HepG2 (cell line): ENCODE measurements around the gene IL32. TPM values are rescaled to one million over a fixed set of nuclear protein-coding genes. Genes with fewer than 3 reads are reported as not detected.

Experiments used
- polyA plus RNA-seq, 8 experiments: library from polyadenylated mRNA; depleted of rRNA in 3 of 8; stranded (reverse) in 7 of 8; unstranded in 1 of 8; fragments of >200 nt; fragmentation: Illumina TruSeq in 4 of 8; extraction: Trizol in 4 of 8; gene quantifications; 2 replicates each; pipeline versions ENCODE4 v1.2.1 to v1.2.3, GENCODE V29; 2011 to 2016; ENCODE audit warnings: low read depth in 4 of 8, missing spikeins in 1 of 8, mixed read lengths in 1 of 8; ENCODE audit not compliant: insufficient read depth in 1 of 8
- small RNA-seq, 3 experiments: library from RNA; depleted of rRNA; stranded (forward); fragments of <200 nt; gene quantifications; one replicate each; pipeline ENCODE3, GENCODE V24; 2012; ENCODE audit warnings: low read depth in 2 of 3, low replicate concordance in 1 of 3; ENCODE audit not compliant: insufficient read length in 3 of 3, insufficient read depth in 2 of 3
- total RNA-seq, 5 experiments: library from RNA; depleted of rRNA; stranded (reverse); fragments of >200 nt; fragmentation: Illumina TruSeq; extraction: Trizol; gene quantifications; 2 replicates each; pipeline ENCODE4 v1.2.3, GENCODE V29; 2016; ENCODE audit warnings: low read depth in 1 of 5

Gene IL32
- total and polyA plus RNA-seq, 2 of the 13 experiments (the other 11 are each of a cell fraction or from before 2014, with no cell fraction given): 115 to 165 TPM

Small RNA genes lying within 50 kb of the gene (small RNA-seq; reads per million reads assigned to genes)
- gene RNU1-22P: 0 to 9.7 (median 0.20) reads per million in 3 experiments

Other genes with a start within 250 kb of the IL32 start
- not detected in 2 replicates for gene PRSS21, start 248.4 kb upstream of the IL32 start, total RNA-seq (2016; rRNA removed; fragmentation: Illumina TruSeq; extraction: Trizol)
- gene PRSS21, start 248.4 kb upstream of the IL32 start, polyA plus RNA-seq (2011; rRNA removed): not detected in 2 replicates
- 1.5 and 1.8 TPM in 2 replicates for gene ZG16B, start 235.3 kb upstream of the IL32 start, total RNA-seq (2016; rRNA removed; fragmentation: Illumina TruSeq; extraction: Trizol)
- gene ZG16B, start 235.3 kb upstream of the IL32 start, polyA plus RNA-seq (2011; rRNA removed): 11.3 and 14.3 TPM in 2 replicates
- gene PRSS22, start 207.5 kb upstream of the IL32 start, total RNA-seq (2016; rRNA removed; fragmentation: Illumina TruSeq; extraction: Trizol): 0.24 TPM in 1 of 2 replicates, not detected in the other
- gene PRSS22, start 207.5 kb upstream of the IL32 start, polyA plus RNA-seq (2011; rRNA removed): 0.24 and 0.32 TPM in 2 replicates
- 19.8 and 20.2 TPM in 2 replicates for gene FLYWCH2, start 182.4 kb upstream of the IL32 start, total RNA-seq (2016; rRNA removed; fragmentation: Illumina TruSeq; extraction: Trizol)
- gene FLYWCH2, start 182.4 kb upstream of the IL32 start, polyA plus RNA-seq (2011; rRNA removed): 16.9 and 17.3 TPM in 2 replicates
- 9.9 and 12.4 TPM in 2 replicates for gene FLYWCH1, start 153.7 kb upstream of the IL32 start, total RNA-seq (2016; rRNA removed; fragmentation: Illumina TruSeq; extraction: Trizol)
- 7.3 and 11.3 TPM in 2 replicates for gene FLYWCH1, start 153.7 kb upstream of the IL32 start, polyA plus RNA-seq (2011; rRNA removed)
- gene KREMEN2, start 101.4 kb upstream of the IL32 start, total RNA-seq (2016; rRNA removed; fragmentation: Illumina TruSeq; extraction: Trizol): 0.51 and 1.2 TPM in 2 replicates
- 0.48 and 1.0 TPM in 2 replicates for gene KREMEN2, start 101.4 kb upstream of the IL32 start, polyA plus RNA-seq (2011; rRNA removed)
- gene PAQR4, start 96.3 kb upstream of the IL32 start, total RNA-seq (2016; rRNA removed; fragmentation: Illumina TruSeq; extraction: Trizol): 15.6 and 24.8 TPM in 2 replicates
- 15.9 and 17.4 TPM in 2 replicates for gene PAQR4, start 96.3 kb upstream of the IL32 start, polyA plus RNA-seq (2011; rRNA removed)
- 8.4 and 27.8 TPM in 2 replicates for gene PKMYT1, start 85.2 kb upstream of the IL32 start, total RNA-seq (2016; rRNA removed; fragmentation: Illumina TruSeq; extraction: Trizol)
- 6.6 and 7.0 TPM in 2 replicates for gene PKMYT1, start 85.2 kb upstream of the IL32 start, polyA plus RNA-seq (2011; rRNA removed)
- gene CLDN9, start 52.7 kb upstream of the IL32 start, total RNA-seq (2016; rRNA removed; fragmentation: Illumina TruSeq; extraction: Trizol): 0.08 and 0.15 TPM in 2 replicates
- 0.26 and 0.48 TPM in 2 replicates for gene CLDN9, start 52.7 kb upstream of the IL32 start, polyA plus RNA-seq (2011; rRNA removed)
- gene CLDN6, start 47.5 kb upstream of the IL32 start, total RNA-seq (2016; rRNA removed; fragmentation: Illumina TruSeq; extraction: Trizol): 2.7 and 7.6 TPM in 2 replicates
- 5.9 and 10.1 TPM in 2 replicates for gene CLDN6, start 47.5 kb upstream of the IL32 start, polyA plus RNA-seq (2011; rRNA removed)
- 36.5 and 66.0 TPM in 2 replicates for gene TNFRSF12A, start 45.3 kb upstream of the IL32 start, total RNA-seq (2016; rRNA removed; fragmentation: Illumina TruSeq; extraction: Trizol)
- 61.9 and 118 TPM in 2 replicates for gene TNFRSF12A, start 45.3 kb upstream of the IL32 start, polyA plus RNA-seq (2011; rRNA removed)
- 8.3 and 16.1 TPM in 2 replicates for gene HCFC1R1, start 41.7 kb upstream of the IL32 start, total RNA-seq (2016; rRNA removed; fragmentation: Illumina TruSeq; extraction: Trizol)
- 13.8 and 18.3 TPM in 2 replicates for gene HCFC1R1, start 41.7 kb upstream of the IL32 start, polyA plus RNA-seq (2011; rRNA removed)
- gene THOC6, start 41.6 kb upstream of the IL32 start, total RNA-seq (2016; rRNA removed; fragmentation: Illumina TruSeq; extraction: Trizol): 37.0 TPM in 2 replicates
- 32.1 and 33.5 TPM in 2 replicates for gene THOC6, start 41.6 kb upstream of the IL32 start, polyA plus RNA-seq (2011; rRNA removed)
- not detected in 2 replicates for gene BICDL2, start 28.7 kb upstream of the IL32 start, total RNA-seq (2016; rRNA removed; fragmentation: Illumina TruSeq; extraction: Trizol)
- 0.12 and 0.18 TPM in 2 replicates for gene BICDL2, start 28.7 kb upstream of the IL32 start, polyA plus RNA-seq (2011; rRNA removed)
- gene MMP25, start 19.1 kb upstream of the IL32 start, total RNA-seq (2016; rRNA removed; fragmentation: Illumina TruSeq; extraction: Trizol): 0.04 TPM in 1 of 2 replicates, not detected in the other
- 0.07 and 0.08 TPM in 2 replicates for gene MMP25, start 19.1 kb upstream of the IL32 start, polyA plus RNA-seq (2011; rRNA removed)
- gene ZSCAN10, start 33.7 kb downstream of the IL32 start, total RNA-seq (2016; rRNA removed; fragmentation: Illumina TruSeq; extraction: Trizol): not detected in 2 replicates
- gene ZSCAN10, start 33.7 kb downstream of the IL32 start, polyA plus RNA-seq (2011; rRNA removed): not detected in 2 replicates
- 6.7 and 10.2 TPM in 2 replicates for gene ZNF205, start 46.9 kb downstream of the IL32 start, total RNA-seq (2016; rRNA removed; fragmentation: Illumina TruSeq; extraction: Trizol)
- 5.8 and 6.5 TPM in 2 replicates for gene ZNF205, start 46.9 kb downstream of the IL32 start, polyA plus RNA-seq (2011; rRNA removed)
- gene ZNF213, start 69.4 kb downstream of the IL32 start, total RNA-seq (2016; rRNA removed; fragmentation: Illumina TruSeq; extraction: Trizol): 0.97 and 1.2 TPM in 2 replicates
- gene ZNF213, start 69.4 kb downstream of the IL32 start, polyA plus RNA-seq (2011; rRNA removed): 0.59 and 0.77 TPM in 2 replicates
- gene OR1F1, start 122.6 kb downstream of the IL32 start, total RNA-seq (2016; rRNA removed; fragmentation: Illumina TruSeq; extraction: Trizol): not detected in 2 replicates
- gene OR1F1, start 122.6 kb downstream of the IL32 start, polyA plus RNA-seq (2011; rRNA removed): 0.90 and 0.97 TPM in 2 replicates
- gene ZNF200, start 169.5 kb downstream of the IL32 start, total RNA-seq (2016; rRNA removed; fragmentation: Illumina TruSeq; extraction: Trizol): 16.5 and 18.0 TPM in 2 replicates
- 3.5 and 4.0 TPM in 2 replicates for gene ZNF200, start 169.5 kb downstream of the IL32 start, polyA plus RNA-seq (2011; rRNA removed)
- gene MEFV, start 191.0 kb downstream of the IL32 start, total RNA-seq (2016; rRNA removed; fragmentation: Illumina TruSeq; extraction: Trizol): 0.11 TPM in 1 of 2 replicates, not detected in the other
- gene MEFV, start 191.0 kb downstream of the IL32 start, polyA plus RNA-seq (2011; rRNA removed): 0.07 and 0.22 TPM in 2 replicates
- gene ZNF263, start 217.9 kb downstream of the IL32 start, total RNA-seq (2016; rRNA removed; fragmentation: Illumina TruSeq; extraction: Trizol): 40.3 and 41.2 TPM in 2 replicates
- 10.2 and 14.7 TPM in 2 replicates for gene ZNF263, start 217.9 kb downstream of the IL32 start, polyA plus RNA-seq (2011; rRNA removed)
- not detected in 2 replicates for gene TIGD7, start 239.8 kb downstream of the IL32 start, total RNA-seq (2016; rRNA removed; fragmentation: Illumina TruSeq; extraction: Trizol)
- not detected in 2 replicates for gene TIGD7, start 239.8 kb downstream of the IL32 start, polyA plus RNA-seq (2011; rRNA removed)
- gene ZNF75A, start 239.9 kb downstream of the IL32 start, total RNA-seq (2016; rRNA removed; fragmentation: Illumina TruSeq; extraction: Trizol): 1.3 and 2.1 TPM in 2 replicates
- gene ZNF75A, start 239.9 kb downstream of the IL32 start, polyA plus RNA-seq (2011; rRNA removed): 1.4 and 2.0 TPM in 2 replicates